BJ (cell line): ENCODE data around the gene ZDHHC14. TPM values are rescaled to one million over a fixed set of nuclear protein-coding genes. Genes with fewer than 3 reads are reported as not detected.
A peak's percentile ranks its signal among the peaks of the same experiment; 100 is the strongest.
"Not testable (repeated sequence)": the region's sequence is repeated elsewhere in the genome, so short reads cannot be mapped to it uniquely, and the experiment has no call there.

Source experiments
- CTCF ChIA-PET: fragments of 350-600 bp; formaldehyde crosslinking; extraction: SDS; loops from one replicate; lab custom pipeline; 2021; ENCODE audit warnings: antibody characterized with exemption, inconsistent platforms; lab: Yijun Ruan, JAX
- POLR2A ChIA-PET: fragments of 300-600 bp; sonication (Branson Sonifier 250); formaldehyde crosslinking; extraction: SDS; loops from one replicate; lab custom pipeline; 2021; ENCODE audit warnings: antibody characterized with exemption; lab: Charles Lee
- DNase-seq: peaks from one replicate; pipeline ENCODE4 v3.0.0-alpha.2; 2011; ENCODE audit warnings: low read depth
- H3K27me3 ChIP-seq: 2 replicates; pipeline ENCODE4 v1.6.0; 2011; ENCODE audit warnings: low read length; ENCODE audit not compliant: control insufficient read depth, insufficient read depth
- H3K36me3 ChIP-seq: 2 replicates; pipeline ENCODE4 v1.5.1; 2011; ENCODE audit warnings: low read length; ENCODE audit not compliant: control insufficient read depth, insufficient read depth
- H3K4me3 ChIP-seq: 2 replicates; pipeline ENCODE4 v1.5.1; 2011; ENCODE audit warnings: low read depth, mild to moderate bottlenecking, control low read depth, low read length
- CTCF ChIP-seq: IDR thresholded peaks from 2 replicates; pipeline ENCODE4 v1.5.1; 2011; ENCODE audit warnings: low read depth, mild to moderate bottlenecking, control low read depth, inconsistent platforms, low read length, moderate library complexity; ENCODE audit not compliant: insufficient read depth
- polyA plus RNA-seq: library from polyadenylated mRNA; depleted of rRNA; stranded (reverse); fragments of >200 nt; gene quantifications from 2 replicates; pipeline ENCODE4 v1.2.3, GENCODE V29; 2011

The ZDHHC14 gene
- polyA plus RNA-seq, 1 experiment = 3.6 TPM

DNA sequence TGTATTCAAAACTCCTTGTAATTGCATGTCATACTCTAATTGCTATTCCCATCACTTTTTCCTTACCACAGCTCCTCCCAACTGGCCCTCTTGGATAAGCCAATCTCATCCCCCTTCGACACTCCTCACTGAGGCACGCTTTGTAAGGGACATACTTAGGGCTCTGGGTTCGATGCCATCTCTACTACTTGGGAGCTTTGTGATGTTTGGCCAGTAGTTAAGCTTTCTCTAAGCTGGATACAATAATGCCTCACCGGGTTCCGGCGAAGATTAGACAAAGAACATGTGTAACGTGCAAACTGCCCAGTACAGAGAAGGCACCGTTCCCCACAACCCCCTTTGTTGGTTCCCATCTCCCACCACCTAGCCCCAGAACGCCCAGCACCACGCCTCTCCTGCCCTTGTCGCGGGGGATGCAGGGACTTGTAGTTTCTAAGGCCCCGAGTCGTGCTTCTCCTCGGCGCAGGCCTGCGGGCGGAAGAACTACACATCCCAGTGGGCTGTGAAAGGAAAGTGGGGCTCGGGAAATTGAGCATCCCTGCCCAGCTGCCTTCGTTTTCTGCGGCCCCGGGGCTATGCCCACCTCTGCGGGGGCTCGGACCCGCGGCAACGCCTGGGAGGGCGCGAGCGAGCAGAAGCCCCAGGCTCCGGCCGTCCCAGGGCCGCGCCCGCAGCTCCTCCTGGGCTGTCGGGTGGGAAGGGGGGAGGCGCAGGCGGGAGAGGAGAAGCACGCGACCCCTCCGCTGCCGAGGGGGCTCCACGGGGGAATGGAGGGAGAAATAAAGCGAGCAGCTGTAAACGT, 1.1 kb upstream of the ZDHHC14 start:
- H3K36me3 ChIP-seq = no peaks in the 10 kb centered on the region
- H3K27me3 ChIP-seq = no peaks in the 10 kb centered on the region
- no peak for TF ChIP-seq CTCF
- peak; percentile 44 for DNase-seq
- ChIA-PET CTCF (interaction anchor here (0.8 to 1.3 kb wide), 4 partner anchors 9 to 230 kb away, joined by 3 to 4 read pairs (median 3); no protein-coding TSS in a partner anchor), POLR2A (no interaction called here)
- peak overlapping the region; percentile 91 for H3K4me3 ChIP-seq

GRCh38 chr6:157380458-157380778, 572 bp upstream of the ZDHHC14 start:
- CTCF ChIA-PET = interaction anchor here (0.9 kb wide), 1 partner anchor 17 kb away, joined by 3 read pairs; no protein-coding TSS in a partner anchor
- peak overlapping the region; percentile 91 for H3K4me3 ChIP-seq

DNA sequence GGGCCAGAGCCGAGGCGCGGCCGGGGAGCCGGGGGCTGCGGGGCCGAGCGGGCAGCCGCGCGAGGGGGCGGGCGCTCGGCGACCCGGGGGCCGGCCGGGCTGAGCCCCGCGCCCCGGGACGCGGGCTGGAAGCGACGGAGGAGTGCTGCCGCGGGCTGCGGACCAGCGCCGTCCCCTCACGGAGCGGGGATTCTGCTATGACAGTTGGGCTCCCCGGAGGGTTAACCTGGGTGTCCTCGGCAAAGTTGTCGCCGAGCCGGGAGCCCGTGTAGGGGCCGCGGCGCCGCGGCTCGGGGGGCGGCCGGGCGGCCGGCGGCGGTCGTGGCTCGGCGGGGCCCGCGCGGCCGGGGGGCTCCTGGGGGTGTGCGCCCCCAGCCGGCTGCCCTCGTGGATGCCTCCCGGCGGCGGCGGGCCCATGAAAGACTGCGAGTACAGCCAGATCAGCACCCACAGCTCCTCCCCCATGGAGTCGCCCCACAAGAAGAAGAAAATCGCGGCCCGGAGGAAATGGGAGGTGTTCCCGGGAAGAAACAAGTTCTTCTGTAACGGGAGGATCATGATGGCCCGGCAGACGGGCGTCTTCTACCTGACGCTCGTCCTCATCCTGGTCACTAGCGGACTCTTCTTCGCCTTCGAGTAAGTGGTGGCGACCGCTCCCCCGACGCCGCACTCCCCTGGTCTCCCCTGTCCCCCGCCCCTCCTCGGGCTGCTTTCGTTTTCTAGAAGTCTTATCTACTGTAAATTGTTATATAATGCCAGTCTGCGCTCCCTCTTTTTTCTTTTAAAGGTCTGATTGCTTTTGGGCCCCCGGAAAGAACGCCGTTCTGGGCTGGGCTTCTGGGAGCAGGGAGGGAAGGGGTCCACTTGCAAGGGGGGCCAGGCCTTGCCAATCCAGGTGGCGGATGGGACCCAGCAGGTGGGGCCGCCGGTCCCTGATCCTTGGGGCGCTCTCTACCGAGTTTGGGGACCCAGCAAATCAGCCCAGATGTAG, 936 bp downstream of the ZDHHC14 start:
- Histone ChIP-seq H3K27me3 (no peaks in the 10 kb centered on the region), H3K36me3 (no peaks in the 10 kb centered on the region), H3K4me3 (peak overlapping the region; percentile 91)
- no peak for DNase-seq
- ChIA-PET POLR2A (interaction anchor here (0.6 kb wide), 1 partner anchor 17 kb away, joined by 3 read pairs; no protein-coding TSS in a partner anchor), CTCF (no interaction called here)
- TF ChIP-seq CTCF = 0 out of 2 replicates have a peak, but pooled peaks have one; percentile 33

More at GRCh38 chr6:157380458-157380778, 572 bp upstream of the ZDHHC14 start:
- no peak for DNase-seq
- Histone ChIP-seq H3K27me3 (no peaks in the 10 kb centered on the region), H3K36me3 (no peaks in the 10 kb centered on the region)
- POLR2A ChIA-PET = no interaction called here
- no peak for TF ChIP-seq CTCF

DNA sequence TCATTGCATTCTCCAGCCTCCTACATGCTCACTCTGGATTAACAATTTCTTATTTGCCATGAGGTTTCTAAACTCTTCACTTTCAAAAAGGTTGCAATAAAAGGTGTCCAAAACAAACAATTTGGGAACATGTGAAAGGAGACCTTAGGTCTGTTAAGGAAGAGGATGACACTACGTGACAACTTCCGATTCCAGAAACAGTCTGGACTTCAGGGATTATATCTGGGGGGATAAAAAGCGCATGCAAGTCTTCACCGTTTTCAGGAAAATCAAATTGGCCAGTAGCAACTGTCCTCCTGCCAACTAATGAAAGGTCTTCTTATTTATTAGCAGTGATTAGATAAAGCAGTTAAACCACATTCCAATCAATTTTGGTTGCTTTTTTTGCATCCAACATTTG, 1.8 kb downstream of the ZDHHC14 start:
- no peaks in the 10 kb centered on the region for H3K27me3 ChIP-seq
- no peak for TF ChIP-seq CTCF
- H3K4me3 ChIP-seq = peak overlapping the region; percentile 91
- CTCF ChIA-PET = no interaction called here
- DNase-seq = no peak
- POLR2A ChIA-PET = no interaction called here
- H3K36me3 ChIP-seq = no peaks in the 10 kb centered on the region

GRCh38 chr6:157383471-157383870, 2.5 kb downstream of the ZDHHC14 start:
- no peak for TF ChIP-seq CTCF
- H3K36me3 ChIP-seq = no peaks in the 10 kb centered on the region
- ChIA-PET POLR2A (no interaction called here), CTCF (no interaction called here)
- no peak overlapping the region for H3K4me3 ChIP-seq
- DNase-seq = no peak
- no peaks in the 10 kb centered on the region for H3K27me3 ChIP-seq

DNA sequence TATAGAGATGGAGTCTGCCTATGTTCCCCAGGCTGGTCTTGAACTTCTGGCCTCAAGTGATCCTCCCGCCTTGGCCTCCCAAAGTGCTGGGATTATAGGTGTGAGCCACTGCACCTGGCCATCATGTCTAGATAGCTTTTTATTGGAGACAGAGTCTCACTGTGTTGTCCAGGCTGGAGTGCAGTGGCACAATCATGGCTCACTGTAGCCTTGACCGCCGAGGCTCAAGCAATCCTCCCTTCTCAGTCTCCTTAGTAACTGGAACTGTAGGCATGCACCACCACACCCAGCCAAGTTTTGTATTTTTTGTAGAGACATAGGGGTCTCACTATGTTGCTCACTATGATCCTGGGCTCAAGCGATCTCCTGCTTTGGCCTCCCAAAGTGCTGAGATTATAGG, 4.0 kb downstream of the ZDHHC14 start:
- H3K27me3 ChIP-seq, H3K4me3 ChIP-seq, POLR2A ChIA-PET, H3K36me3 ChIP-seq, DNase-seq: not testable (repeated sequence)
- CTCF ChIA-PET = interaction anchor here (0.8 kb wide), 1 partner anchor 282 kb away, joined by 4 read pairs; no protein-coding TSS in a partner anchor
